H9 (cell line): ENCODE results near the gene COL27A1. TPM values are rescaled to one million over a fixed set of nuclear protein-coding genes. Genes with fewer than 3 reads are reported as not detected.
A peak's percentile ranks its signal among the peaks of the same experiment; 100 is the strongest.

ENCODE experiments used
- DNase-seq: peaks from one replicate; pipeline ENCODE4 v3.0.0-alpha.2; 2017
- H2AFZ ChIP-seq: one replicate; pipeline ENCODE4 v1.6.1; 2013; ENCODE audit warnings: mild to moderate bottlenecking, low read length, control low read depth, moderate library complexity
- H2AK5ac ChIP-seq: 2 replicates; pipeline ENCODE4 v1.6.1; 2013; ENCODE audit warnings: low read length, control low read depth, mixed read lengths; ENCODE audit not compliant: insufficient read length
- H2BK120ac ChIP-seq: one replicate; pipeline ENCODE4 v1.6.1; 2013; ENCODE audit warnings: low read depth, mild to moderate bottlenecking, low read length, control low read depth, inconsistent platforms; ENCODE audit not compliant: poor library complexity, severe bottlenecking
- H2BK12ac ChIP-seq: 2 replicates; pipeline ENCODE4 v1.6.1; 2013; ENCODE audit warnings: low read length, control low read depth, mixed read lengths, low read depth; ENCODE audit not compliant: insufficient read length
- H2BK15ac ChIP-seq: 2 replicates; pipeline ENCODE4 v1.6.1; 2013; ENCODE audit warnings: low read depth, low read length, control low read depth
- H2BK20ac ChIP-seq: one replicate; pipeline ENCODE4 v1.6.1; 2013; ENCODE audit warnings: low read depth, mild to moderate bottlenecking, low read length, control low read depth, inconsistent platforms; ENCODE audit not compliant: poor library complexity, severe bottlenecking
- H2BK5ac ChIP-seq: 2 replicates; pipeline ENCODE4 v1.6.1; 2013; ENCODE audit warnings: low read length, control low read depth, mixed read lengths; ENCODE audit not compliant: insufficient read length
- H3K14ac ChIP-seq: 2 replicates; pipeline ENCODE4 v1.6.1; 2013; ENCODE audit warnings: low read length, control low read depth; ENCODE audit not compliant: insufficient read depth
- H3K18ac ChIP-seq: 2 replicates; pipeline ENCODE4 v1.6.1; 2013; ENCODE audit warnings: low read depth, mild to moderate bottlenecking, mixed read lengths, low read length, control low read depth; ENCODE audit not compliant: insufficient read length
- H3K23ac ChIP-seq: 2 replicates; pipeline ENCODE4 v1.6.1; 2013; ENCODE audit warnings: low read length, control low read depth, mixed read lengths, low read depth; ENCODE audit not compliant: insufficient read length
- H3K23me2 ChIP-seq: 2 replicates; pipeline ENCODE4 v1.6.1; 2013; ENCODE audit warnings: low read depth, mild to moderate bottlenecking, mixed read lengths, low read length, control low read depth; ENCODE audit not compliant: insufficient read length, poor library complexity, severe bottlenecking
- H3K27ac ChIP-seq: 2 replicates; pipeline ENCODE4 v1.5.1; 2013; ENCODE audit warnings: low read length, control low read depth, mixed read lengths, low read depth; ENCODE audit not compliant: insufficient read length
- H3K27me3 ChIP-seq: 2 replicates; pipeline ENCODE4 v1.6.1; 2013; ENCODE audit warnings: low read length, control low read depth, inconsistent platforms; ENCODE audit not compliant: insufficient read depth
- H3K4ac ChIP-seq: 2 replicates; pipeline ENCODE4 v1.6.1; 2013; ENCODE audit warnings: low read depth, mild to moderate bottlenecking, control low read depth, inconsistent platforms, low read length, moderate library complexity
- H3K4me1 ChIP-seq: 2 replicates; pipeline ENCODE4 v1.6.1; 2013; ENCODE audit warnings: low read length, control low read depth, inconsistent platforms; ENCODE audit not compliant: insufficient read depth
- H3K4me2 ChIP-seq: 2 replicates; pipeline ENCODE4 v1.6.1; 2013; ENCODE audit warnings: low read length, control low read depth, mixed read lengths; ENCODE audit not compliant: insufficient read length, insufficient read depth
- H3K56ac ChIP-seq: 2 replicates; pipeline ENCODE4 v1.6.1; 2013; ENCODE audit warnings: low read depth, mild to moderate bottlenecking, mixed read lengths, low read length, control low read depth; ENCODE audit not compliant: insufficient read length
- H3K79me1 ChIP-seq: 2 replicates; pipeline ENCODE4 v1.6.1; 2013; ENCODE audit warnings: low read depth, mild to moderate bottlenecking, moderate library complexity, low read length, control low read depth, inconsistent platforms; ENCODE audit not compliant: insufficient read depth, poor library complexity, severe bottlenecking
- H3K79me2 ChIP-seq: 2 replicates; pipeline ENCODE4 v1.6.1; 2013; ENCODE audit warnings: low read length, control low read depth, inconsistent platforms; ENCODE audit not compliant: insufficient read depth
- H3K9ac ChIP-seq: 2 replicates; pipeline ENCODE4 v1.6.1; 2013; ENCODE audit warnings: low read length, control low read depth, mixed read lengths; ENCODE audit not compliant: insufficient read length; ENCODE audit errors: extremely low read depth
- H3K9me3 ChIP-seq: one replicate; pipeline ENCODE4 v1.6.1; 2013; ENCODE audit warnings: low read depth, low read length, inconsistent platforms; ENCODE audit not compliant: control insufficient read depth
- H3T11ph ChIP-seq: one replicate; pipeline ENCODE4 v1.6.1; 2013; ENCODE audit warnings: mild to moderate bottlenecking, low read length, control low read depth, inconsistent platforms
- H4K20me1 ChIP-seq: one replicate; pipeline ENCODE4 v1.6.1; 2013; ENCODE audit not compliant: control insufficient read depth, insufficient read length, insufficient read depth
- H4K5ac ChIP-seq: 2 replicates; pipeline ENCODE4 v1.6.1; 2013; ENCODE audit warnings: low read depth, mild to moderate bottlenecking, mixed read lengths, low read length, control low read depth; ENCODE audit not compliant: insufficient read length
- H4K8ac ChIP-seq: replicated peaks from 2 replicates; pipeline ENCODE4 v1.6.1; 2013; ENCODE audit warnings: low read length, control low read depth, mixed read lengths, low read depth; ENCODE audit not compliant: insufficient read length
- H4K91ac ChIP-seq: 2 replicates; pipeline ENCODE4 v1.6.1; 2013; ENCODE audit warnings: low read depth, mild to moderate bottlenecking, moderate library complexity, mixed read lengths, low read length, control low read depth; ENCODE audit not compliant: insufficient read length
- H3K27ac Mint-ChIP-seq, 3 experiments: 2 replicates in 2 of 3; 3 replicates in 1 of 3; pipeline ENCODE4 v1.8.0; 2020 to 2021; ENCODE audit warnings: mixed read lengths in 3 of 3, mild to moderate bottlenecking in 1 of 3, moderate library complexity in 1 of 3
- H3K27me3 Mint-ChIP-seq: 2 replicates; pipeline ENCODE4 v1.8.0; 2021; ENCODE audit warnings: low read depth, mild to moderate bottlenecking, moderate library complexity, mixed read lengths
- H3K36me3 Mint-ChIP-seq, 3 experiments: 2 replicates in 2 of 3; 3 replicates in 1 of 3; pipeline ENCODE4 v1.8.0; 2020 to 2021; ENCODE audit warnings: low read depth in 3 of 3, mixed read lengths in 3 of 3; ENCODE audit not compliant: insufficient read depth in 1 of 3
- H3K4me1 Mint-ChIP-seq, 2 experiments: 2 replicates each; pipeline ENCODE4 v1.8.0; 2020; ENCODE audit warnings: mixed read lengths in 2 of 2
- H3K4me3 Mint-ChIP-seq, 2 experiments: 2 replicates in 1 of 2; 3 replicates in 1 of 2; pipeline ENCODE4 v1.8.0; 2020 to 2021; ENCODE audit warnings: mild to moderate bottlenecking in 2 of 2, mixed read lengths in 2 of 2, moderate library complexity in 1 of 2
- H3K9me3 Mint-ChIP-seq, 2 experiments: 2 replicates in 1 of 2; 3 replicates in 1 of 2; pipeline ENCODE4 v1.8.0; 2020; ENCODE audit warnings: mild to moderate bottlenecking in 2 of 2, mixed read lengths in 2 of 2, moderate library complexity in 1 of 2
- WGBS: extraction: QIAGEN DNeasy Blood & Tissue Kit; methylation state at CpG from one replicate; pipeline ENCODE4 v1.1.7; 2013; ENCODE audit warnings: missing lambda C conversion rate, low lambda C conversion rate, mixed read lengths; ENCODE audit not compliant: insufficient read length; ENCODE audit errors: extremely low coverage; 5-methylcytosine and 5-hydroxymethylcytosine counted together
- total RNA-seq: library from RNA; stranded (reverse); gene quantifications from 2 replicates; pipeline ENCODE4 v1.2.1, GENCODE V29; 2021
- TF ChIP-seq, protein P1 (sequence below): fragments of 200-600 bp; sonication (generic); conservative IDR thresholded peaks from 3 replicates; pipeline ENCODE4 v1.8.0; 2021; ENCODE audit warnings: antibody characterized with exemption, mild to moderate bottlenecking

The COL27A1 gene
- total RNA-seq, 1 experiment from 2014 or later = 17.9 TPM

DNA sequence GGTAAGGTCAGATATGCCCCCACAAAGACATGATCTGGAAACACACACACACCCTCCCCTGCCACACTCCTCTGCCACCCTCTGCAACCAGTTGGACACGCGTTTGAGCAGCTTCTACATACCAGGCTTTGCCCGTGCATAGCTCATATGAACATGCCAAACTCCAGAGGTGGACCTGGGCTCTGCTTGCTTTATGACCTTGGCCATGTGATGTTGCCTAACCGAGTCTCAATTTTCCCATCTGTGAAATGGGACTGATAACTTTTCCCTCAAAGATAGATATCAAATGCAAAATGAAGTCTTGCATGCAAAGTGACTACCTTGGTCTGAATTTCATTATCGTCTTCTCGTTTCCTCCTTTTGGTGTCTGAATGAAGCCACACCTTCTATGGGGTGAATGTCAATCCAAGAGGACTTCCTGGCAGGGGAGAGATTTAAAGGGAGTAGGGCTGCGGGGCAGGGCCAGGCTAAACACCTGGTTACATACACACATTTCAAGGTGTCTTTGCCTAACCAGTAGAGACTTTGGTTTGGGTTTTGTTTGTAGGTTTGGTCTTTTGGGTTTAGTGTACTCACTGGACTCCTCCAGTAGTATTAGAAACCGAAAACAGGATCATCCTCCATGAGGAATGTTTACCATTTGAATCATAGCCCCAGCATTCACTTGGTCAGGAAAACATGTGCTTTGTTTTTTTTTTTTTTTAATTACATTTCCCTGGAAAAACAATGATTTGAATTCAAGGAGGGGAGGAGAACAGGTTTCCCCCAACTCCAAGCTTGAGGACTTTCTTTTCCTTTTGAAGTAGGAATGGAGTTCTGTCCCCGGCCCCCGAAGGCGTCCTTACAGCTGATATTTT is 63.2 kb downstream of the COL27A1 start:
- Histone ChIP-seq H3K23ac (no peak overlapping the region), H4K5ac (no peak overlapping the region), H2BK20ac (no peak overlapping the region), H2BK5ac (no peak overlapping the region), H2BK120ac (no peak overlapping the region), H3K79me1 (no peaks in the 10 kb centered on the region), H4K8ac (no peak overlapping the region), H2AFZ (no peak overlapping the region), H3K4ac (no peak overlapping the region), H3K4me2 (no peak overlapping the region), H3T11ph (no peak overlapping the region), H3K9me3 (no peaks in the 10 kb centered on the region), H3K14ac (no peak overlapping the region), H4K20me1 (no peaks in the 10 kb centered on the region), H3K9ac (no peak overlapping the region), H2BK12ac (no peak overlapping the region), H3K23me2 (no peaks in the 10 kb centered on the region), H4K91ac (no peak overlapping the region), H3K27me3 (no peaks in the 10 kb centered on the region), H3K18ac (no peak overlapping the region), H2BK15ac (no peak overlapping the region), H3K27ac (no peak overlapping the region), H2AK5ac (no peak overlapping the region), H3K79me2 (no peaks in the 10 kb centered on the region), H3K56ac (no peak overlapping the region), H3K4me1 (no peaks in the 10 kb centered on the region)
- no peaks in the 10 kb centered on the region; a peak in 1 of 5 replicates for H3K9me3 Mint-ChIP-seq
- H3K36me3 Mint-ChIP-seq = peaks cover 0 to under 1% (median 0%) of the 10 kb centered on the region in 3 experiments; a peak in 2 of 7 replicates
- no peak overlapping the region for H3K4me3 Mint-ChIP-seq
- no CpG with 5 or more reads among the region's 11 CpGs for WGBS
- H3K27me3 Mint-ChIP-seq = no peaks in the 10 kb centered on the region
- DNase-seq = no peak
- TF ChIP-seq, protein P1, sequence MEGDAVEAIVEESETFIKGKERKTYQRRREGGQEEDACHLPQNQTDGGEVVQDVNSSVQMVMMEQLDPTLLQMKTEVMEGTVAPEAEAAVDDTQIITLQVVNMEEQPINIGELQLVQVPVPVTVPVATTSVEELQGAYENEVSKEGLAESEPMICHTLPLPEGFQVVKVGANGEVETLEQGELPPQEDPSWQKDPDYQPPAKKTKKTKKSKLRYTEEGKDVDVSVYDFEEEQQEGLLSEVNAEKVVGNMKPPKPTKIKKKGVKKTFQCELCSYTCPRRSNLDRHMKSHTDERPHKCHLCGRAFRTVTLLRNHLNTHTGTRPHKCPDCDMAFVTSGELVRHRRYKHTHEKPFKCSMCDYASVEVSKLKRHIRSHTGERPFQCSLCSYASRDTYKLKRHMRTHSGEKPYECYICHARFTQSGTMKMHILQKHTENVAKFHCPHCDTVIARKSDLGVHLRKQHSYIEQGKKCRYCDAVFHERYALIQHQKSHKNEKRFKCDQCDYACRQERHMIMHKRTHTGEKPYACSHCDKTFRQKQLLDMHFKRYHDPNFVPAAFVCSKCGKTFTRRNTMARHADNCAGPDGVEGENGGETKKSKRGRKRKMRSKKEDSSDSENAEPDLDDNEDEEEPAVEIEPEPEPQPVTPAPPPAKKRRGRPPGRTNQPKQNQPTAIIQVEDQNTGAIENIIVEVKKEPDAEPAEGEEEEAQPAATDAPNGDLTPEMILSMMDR = no peak
- peak overlapping the region in 1 of 3 experiments; percentile 27; a peak in 2 of 7 replicates for H3K27ac Mint-ChIP-seq
- peaks cover 5 to 16% of the 10 kb centered on the region in 2 experiments for H3K4me1 Mint-ChIP-seq
